Myocyte (in vitro differentiated cells): ENCODE results near the gene AGO3. TPM values are rescaled to one million over a fixed set of nuclear protein-coding genes. Genes with fewer than 3 reads are reported as not detected.
"Not testable (repeated sequence)": the region's sequence is repeated elsewhere in the genome, so short reads cannot be mapped to it uniquely, and the experiment has no call there.

ENCODE experiments used
- DNase-seq: peaks from one replicate; pipeline ENCODE4 v3.0.0-alpha.2; 2012; ENCODE audit warnings: low read depth
- total RNA-seq: library from RNA; depleted of rRNA; stranded (reverse); fragments of >200 nt; gene quantifications from 2 replicates; pipeline ENCODE4 v1.2.3, GENCODE V29; 2014

Gene AGO3
- total RNA-seq, 1 donor from 2014 or later: 12.8 TPM

DNA sequence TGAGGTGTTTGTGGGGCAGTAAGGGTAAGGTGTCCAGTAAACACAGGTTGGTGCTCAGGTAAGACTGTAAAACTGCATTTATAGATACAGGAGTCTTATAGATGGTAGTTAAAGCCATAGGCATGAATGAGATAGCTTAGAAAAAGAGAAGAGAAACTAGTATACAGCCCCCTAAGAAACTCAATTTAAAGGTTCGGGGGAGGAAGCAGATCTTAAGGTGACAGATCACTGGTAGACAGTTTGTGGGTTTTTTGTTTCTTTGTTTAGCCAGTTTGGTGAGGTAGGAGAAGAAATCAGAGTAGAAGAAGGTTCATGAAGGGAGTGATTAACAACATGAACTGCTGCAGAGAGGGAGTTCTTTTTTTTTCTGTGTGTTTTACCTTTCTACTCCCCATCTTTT is 6.1 kb upstream of the AGO3 start:
- DNase-seq: no peak

DNA sequence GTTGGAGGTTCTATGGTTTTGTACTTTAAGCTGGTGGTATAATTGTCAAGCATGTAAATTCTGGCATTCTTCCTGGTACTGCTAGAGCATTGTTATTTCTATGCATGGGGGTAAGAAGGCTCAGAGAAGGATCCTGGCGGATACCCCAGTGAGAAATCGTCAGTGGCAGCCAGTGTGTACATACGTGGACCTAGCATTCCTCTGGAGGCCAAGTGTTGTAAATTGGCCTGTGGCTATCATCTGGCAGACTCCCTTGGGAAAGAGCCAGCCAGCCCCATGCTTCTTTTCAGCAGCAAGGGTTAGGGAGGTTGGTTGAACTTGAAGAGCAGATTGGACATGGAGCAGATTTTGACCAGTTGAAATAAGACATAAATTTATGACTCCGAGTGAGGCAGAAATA is 5.2 kb upstream of the AGO3 start:
- peak; percentile 6 for DNase-seq

DNA sequence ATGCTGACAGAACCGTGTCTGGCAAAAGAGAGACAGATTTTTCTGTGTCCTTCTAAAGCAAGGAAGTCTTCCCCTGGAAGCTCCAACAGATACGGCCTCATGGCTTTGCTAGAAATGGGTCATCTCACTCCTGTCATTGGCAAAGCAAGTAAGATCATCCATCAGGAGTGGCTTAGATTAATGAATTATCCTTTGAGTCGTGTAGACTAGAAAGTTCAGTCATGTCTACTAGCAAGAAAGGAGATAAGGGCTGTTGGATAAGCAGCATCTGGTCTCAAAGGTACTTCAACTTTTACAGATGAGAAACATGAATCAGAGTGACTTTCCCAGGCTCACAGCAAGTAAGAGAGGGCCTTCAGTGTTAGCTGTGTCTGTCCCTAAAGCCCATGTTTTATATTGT is 3.4 kb upstream of the AGO3 start:
- DNase-seq: no peak

DNA sequence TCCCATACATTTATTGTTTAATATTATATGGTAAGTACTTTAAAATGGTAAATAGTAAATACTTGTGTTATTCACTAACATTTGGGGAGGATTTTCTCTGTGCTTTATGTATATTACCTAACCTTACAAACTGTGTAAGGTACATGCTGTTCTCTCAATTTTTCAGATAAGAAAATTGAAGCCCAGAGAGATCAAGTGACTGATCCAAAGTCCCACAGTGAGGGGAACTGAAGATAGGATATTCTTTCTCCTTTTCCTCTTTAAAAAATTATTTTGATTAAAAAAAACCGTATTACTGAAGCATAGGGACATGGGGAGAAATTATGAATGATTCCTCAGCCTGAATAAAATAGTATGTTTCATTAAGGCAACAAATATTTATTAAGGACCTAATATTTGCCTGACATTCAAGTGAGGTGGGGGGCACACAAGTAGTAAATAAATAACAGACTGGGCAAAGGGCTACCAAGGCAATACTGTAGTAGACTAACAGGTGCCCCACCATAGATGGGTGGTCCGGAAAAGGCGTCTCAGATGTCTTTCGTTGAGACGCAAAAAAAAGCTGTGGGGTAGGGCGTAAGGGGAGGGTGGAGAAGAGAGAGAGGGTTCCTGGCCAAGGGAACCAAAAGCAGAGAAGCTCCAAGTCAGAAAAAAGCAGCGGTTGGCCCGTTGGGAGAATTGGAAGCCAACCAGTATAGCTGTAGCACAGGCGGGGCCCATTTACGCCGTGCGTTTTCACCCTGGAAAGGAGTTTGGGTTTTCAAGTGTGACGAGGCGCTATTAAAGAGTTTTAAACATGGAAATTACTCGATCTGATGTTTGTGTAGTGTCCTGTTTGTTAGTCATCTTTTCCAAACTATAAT is 944 bp upstream of the AGO3 start:
- peak; percentile 78 for DNase-seq

DNA sequence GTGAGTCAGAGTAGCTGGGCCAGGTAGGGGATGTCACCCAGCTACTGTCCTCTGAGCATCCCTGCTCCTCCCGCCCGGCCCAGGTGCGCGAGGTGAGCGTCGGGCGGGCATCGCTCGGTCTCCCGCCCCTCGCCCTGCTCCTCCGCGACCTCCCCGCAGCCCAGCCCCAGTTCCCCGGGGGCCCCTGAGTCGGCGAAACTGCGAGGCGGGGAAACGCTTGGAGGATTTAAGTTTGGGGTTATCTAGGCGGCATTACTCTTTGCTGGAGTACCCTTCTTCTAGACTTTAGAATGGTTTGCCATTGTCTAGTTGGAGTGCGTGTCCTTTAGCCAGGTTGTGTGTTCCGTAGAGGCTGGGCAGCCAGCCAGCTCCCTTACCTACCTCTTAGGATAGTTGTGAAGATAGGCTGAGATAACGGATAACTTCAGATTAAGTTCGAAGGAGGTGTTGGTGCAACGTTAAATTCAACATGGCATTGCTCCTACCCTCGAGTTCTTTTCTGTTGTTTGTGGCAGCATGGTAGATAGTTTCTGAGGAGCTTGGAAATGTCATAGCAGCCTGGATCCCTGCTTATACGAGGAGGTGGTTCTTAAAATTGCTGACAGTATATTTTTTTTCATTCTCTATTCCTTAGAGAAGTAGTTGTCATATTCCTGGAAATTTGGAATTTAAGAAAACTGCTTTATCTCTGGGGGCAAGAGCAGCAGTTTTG is 697 bp downstream of the AGO3 start:
- peak; percentile 5 for DNase-seq

DNA sequence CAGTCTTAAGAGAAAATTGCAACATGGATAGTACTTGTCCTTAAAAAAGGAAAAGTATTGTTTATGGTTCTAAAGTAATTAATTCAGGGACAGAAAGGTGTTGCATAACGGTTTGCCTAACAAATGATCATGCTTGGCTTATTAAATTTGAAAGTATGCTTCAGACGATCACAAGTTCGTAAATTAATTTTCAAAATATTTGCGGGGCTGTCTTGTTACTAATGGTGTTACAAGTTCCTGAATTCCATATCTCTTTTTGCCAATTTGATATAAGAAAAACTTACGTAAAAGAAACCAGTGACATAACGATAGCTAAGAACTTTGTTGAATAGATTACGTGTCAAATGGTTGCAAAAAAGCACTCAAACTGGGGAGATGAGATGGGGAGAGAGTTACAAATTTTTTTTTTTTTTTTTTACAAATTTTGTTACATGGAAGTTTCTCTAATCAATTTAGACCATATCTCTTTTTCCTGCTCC is 1.3 kb downstream of the AGO3 start:
- DNase-seq: no peak

DNA sequence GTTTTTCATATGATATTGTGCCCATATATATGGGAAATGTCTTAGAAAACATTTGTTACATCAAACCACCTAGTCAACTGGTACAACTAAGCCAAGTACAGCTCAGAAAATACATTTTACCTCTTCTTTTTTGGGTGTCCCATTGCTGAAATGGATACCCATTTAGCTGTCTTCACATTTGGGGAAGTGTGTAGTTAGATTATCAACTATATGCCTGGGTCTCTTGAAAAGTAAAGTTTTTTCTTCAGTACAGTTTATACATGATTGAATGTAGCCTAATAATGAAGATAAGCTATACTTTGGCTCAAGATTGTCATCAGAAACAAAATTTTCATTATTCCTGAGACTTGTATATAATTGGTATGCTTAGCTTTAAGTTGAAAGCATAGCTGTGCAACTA is 2.0 kb downstream of the AGO3 start:
- DNase-seq: no peak

DNA sequence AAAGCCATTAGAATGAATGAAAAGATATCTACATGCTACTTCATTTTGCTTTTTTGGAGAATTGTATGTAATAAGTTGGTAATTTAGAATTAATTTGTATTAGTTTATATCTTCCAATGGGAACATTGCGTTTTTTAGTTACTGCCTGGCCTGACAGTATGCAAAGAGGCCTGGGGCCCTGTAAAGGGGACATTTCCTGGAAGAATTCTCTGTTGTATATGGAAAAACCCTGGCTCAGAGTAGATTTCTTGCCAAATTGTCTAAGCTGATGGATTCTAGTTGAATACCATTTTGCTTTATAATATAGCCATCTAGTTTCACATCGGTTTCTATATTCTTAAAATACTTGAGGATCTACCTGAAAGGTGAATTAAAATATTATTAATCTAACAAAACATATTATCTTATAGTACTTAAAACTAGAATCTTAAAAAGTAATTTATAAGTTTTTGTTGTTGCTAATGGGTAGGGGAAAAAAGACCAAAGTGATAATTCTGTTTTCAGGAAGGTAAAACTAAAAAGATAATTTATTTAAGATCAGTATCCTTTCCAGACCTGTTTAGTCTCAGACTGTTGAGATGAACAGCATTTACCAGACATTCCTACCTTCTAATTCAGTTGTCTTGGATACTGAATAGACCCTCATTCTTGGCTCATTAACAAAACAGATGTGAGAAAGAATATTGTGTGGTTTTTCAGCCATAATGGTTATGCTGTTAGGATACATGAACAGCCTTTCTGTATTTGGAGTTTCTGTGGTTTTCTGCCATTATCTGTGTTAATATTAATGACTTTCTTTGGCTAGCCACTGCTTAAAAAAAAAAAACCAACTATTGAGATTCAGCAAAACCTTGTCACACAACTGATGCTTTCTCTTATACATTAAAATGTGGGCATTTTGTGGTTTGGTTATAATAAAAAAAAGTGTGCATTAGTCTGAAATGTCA is 4.8 kb downstream of the AGO3 start:
- DNase-seq: no peak

DNA sequence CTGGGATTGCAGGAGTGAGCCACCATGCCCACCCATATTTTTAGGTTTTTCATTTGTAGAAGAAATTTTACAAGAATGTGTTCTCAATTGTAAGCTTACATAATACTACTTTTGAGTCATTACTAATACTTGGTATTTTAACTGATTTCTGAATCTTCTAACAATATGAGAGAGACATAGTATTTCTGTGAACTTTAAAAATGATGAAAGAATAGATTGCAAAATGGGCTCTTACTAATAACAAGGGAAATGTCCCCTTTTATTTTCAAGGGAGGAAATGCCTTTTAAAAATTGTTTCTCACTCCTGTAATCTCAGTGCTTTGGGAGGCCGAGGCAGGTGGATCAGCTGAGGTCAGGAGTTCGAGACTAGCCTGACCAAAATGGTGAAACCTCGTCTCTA is 5.9 kb downstream of the AGO3 start:
- DNase-seq: no peak

DNA sequence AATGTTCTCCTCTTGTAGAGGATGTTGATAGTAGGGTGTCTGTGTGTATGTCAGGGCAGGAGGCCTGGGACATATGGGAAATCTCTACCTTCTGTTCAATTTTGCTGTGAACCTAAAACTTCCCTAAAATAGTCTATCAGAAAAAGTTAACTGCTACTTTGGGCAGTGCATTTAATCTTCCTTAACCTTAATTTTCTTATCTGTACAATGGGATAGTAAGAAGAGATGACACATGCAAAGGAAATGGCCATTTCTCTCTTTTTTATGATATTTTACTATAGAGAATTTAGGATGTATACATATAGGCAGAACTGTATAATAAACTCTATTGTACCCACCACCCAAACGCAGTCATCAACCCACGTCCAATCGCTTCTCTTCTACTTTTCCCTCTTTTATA is 8.6 kb downstream of the AGO3 start:
- no peak for DNase-seq

DNA sequence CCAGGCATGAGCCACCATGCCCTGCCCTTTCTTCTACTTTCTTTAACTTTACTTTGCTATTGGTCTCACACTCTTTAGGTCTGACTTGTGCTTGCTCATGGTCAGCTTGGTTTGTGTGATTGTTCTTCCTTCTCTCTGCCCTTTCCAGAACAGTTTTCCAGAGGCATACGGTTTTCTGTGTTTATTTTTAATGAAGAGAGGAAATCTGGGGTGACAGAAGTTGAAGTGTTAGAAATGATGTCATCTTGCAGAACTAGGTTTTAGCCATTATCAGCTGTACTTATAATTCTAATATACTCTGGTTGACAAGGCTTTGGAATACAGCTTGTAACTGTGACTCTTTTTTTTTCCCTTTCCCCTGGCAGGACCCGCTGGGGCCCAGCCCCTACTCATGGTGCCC is 14.4 kb downstream of the AGO3 start:
- no peak for DNase-seq

DNA sequence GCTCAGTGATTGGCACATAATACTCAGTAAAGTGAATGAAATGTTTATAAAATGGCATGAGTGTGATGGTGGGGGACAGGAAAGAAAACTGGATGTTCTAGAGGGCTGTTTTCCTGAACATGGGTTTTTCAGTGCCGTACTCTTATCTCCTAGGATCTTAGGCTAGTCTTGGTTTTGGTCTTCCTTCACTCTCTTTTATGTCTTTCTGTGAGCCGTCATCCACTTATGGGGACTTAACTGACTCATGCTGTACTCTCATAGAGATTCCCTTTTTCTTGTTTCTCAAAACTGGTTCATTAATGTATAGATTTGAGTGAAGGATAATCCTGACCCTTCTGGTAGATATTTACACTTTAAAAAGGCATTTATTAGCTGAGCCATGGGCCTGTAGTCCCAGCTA is 16.6 kb downstream of the AGO3 start:
- DNase-seq: no peak

DNA sequence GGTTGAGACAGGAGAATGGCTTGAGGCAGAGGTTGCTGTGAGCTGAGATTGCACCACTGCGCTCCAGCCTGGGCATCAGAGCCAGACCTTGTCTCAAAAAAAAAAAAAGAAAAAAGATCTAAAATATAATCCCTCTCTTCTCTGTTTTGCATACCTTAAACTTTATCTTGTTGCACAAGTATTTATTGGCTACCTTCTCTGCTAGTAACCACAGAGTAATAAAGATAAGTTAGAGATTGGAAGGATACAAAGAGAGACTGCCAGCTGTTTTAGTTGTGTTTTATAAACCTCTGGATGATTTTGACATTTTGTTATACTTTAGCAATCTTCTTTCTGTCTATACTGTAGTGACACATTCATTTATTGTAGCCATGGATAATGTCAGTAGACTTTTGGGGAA is 27.7 kb downstream of the AGO3 start:
- no peak for DNase-seq

DNA sequence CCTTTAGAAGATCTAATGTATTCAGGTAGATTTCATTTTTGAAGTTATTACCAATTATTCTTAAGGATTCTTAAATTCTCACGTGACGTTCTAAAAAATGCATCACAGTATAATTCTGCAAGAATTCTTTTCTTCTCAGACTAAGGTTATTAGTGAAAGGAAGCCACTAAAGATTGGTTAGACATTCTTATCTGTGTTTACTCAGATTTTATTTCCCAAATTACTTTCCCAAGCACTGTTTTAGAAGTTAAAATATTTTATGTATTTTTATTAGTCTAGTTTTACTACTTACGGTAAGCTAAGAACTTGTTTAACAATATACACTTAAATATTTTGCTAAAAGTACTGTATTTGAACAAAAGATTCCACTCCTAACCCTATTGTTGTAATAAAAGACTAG is 28.4 kb downstream of the AGO3 start:
- DNase-seq: no peak

DNA sequence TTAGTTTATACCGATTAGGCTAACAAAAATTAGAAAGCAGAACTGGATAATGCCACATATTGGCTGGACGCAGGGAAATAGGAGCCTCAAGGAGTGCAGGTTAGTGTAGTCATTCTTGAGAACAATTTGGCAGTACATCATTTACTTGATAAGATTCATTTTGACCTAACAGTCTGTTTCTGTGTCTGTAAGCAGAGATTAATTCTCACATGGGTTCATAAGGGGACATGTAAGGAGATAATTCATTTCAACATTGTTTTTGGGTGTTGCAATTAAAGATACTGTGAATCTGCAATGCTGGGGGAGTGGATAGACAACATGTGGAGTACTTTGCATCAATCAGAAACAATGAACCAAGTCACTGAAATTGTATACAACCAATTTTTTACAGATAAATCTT is 32.0 kb downstream of the AGO3 start:
- DNase-seq: no peak

DNA sequence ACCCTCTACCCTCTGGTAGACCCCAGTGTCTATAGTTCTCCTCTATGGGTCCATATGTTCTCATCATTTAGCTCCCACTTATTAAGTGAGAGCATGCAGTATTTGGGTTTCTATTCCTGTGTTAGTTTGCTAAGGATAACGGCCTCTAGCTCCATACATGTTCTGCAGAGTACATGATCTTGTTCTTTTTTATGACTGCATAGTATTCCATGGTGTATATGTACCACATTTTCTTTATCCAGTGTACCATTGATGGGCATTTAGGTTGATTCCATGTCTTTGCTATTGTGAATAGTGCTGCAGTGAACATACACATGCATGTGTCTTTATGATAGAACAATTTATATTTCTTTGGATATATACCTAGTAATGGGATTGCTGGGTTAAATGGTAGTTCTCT is 33.4 kb downstream of the AGO3 start:
- not testable (repeated sequence) for DNase-seq

DNA sequence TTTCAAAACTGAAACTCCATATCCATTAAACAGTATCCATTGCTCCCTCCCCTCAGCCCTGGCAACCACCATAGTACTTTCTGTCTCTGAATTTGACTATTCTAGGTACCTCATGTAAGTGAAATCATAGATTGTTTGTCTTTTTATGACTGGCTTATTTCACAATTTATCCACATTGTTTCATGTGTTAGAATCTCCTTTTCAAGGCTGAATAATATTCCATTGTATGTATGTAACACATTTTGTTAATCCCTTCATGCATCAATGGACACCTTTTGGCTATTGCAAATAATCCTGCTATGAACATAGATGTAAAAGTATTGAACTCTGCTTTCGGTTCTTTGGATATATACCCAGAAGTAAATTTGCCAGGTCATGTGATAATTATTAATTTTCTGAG is 37.5 kb downstream of the AGO3 start:
- DNase-seq: no peak

DNA sequence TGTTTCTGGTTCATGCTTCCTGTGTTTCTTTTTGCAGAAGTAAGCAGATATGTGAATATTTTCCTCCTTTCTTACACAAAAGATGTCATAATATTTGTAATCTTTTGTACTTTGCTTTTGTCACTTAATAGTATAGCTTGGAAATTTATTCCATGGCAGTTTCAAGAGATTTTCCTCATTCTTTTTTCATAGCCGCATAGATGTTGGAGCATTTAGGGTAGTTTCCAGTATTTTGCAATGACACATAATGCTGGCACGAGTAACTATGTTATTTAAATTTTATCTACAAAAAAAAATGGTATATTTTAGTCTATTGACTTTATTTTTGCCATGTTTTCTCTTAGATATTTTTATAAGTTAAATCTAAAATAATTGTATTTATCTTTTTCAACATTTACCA is 40.7 kb downstream of the AGO3 start:
- no peak for DNase-seq

DNA sequence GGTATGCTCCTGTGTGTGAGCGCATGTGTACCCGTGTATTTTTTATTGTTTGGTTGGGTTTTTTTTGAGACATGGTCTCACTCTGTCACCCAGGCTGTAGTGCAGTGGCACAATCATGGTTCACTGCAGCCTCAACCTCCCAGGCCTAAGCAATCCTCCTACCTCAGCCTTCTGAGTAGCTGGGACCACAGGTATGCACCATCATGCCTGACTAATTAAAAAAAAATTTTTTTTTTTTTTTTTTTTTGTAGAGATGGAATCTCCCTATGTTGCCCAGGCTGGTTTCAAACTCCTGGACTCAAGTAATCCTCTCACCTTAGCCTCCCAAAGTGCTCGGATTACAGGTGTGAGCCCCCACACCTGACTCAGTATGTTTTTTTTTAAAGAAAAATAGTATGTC is 41.7 kb downstream of the AGO3 start:
- not testable (repeated sequence) for DNase-seq

DNA sequence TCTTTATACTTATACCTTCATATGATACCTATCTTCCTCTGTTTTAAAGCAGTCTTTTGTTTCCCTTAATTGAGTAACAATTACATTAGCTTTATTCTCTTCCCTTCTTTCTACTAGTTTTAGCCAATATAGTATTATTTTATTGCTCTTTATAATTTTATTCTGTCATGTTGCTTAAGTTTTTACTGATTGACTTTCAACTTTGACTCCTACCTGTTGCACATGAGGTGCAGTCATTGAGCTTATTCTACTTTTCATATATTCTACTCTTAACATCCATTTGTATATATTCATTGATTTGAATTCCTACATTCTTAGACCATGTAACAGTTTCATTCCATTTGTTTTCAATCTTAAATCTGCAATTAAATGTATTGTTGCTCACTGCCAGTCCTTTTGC is 49.2 kb downstream of the AGO3 start:
- no peak for DNase-seq

DNA sequence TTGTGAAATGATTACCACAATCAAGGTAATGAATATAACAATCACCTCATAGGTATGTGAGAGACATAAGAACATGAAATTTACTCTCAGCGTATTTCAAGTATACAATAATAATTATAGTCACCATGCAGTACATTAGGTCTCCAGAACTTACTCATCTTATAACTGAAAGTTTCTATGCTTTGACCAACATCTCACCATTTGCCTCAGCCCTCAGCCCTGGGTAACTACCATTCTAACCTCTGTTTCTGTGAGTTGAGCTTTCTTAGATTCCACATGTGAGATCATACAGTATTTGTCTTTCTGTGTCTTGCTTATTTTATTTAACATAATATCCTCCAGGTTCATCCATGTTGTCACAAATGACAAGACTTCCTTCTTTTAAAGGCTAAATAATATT is 57.3 kb downstream of the AGO3 start:
- DNase-seq: no peak
